Endothelial cell of umbilical vein (primary cell): ENCODE data around the gene CORO7. TPM values are rescaled to one million over a fixed set of nuclear protein-coding genes. Genes with fewer than 3 reads are reported as not detected.

Experiments
- BruUV-seq: library from RNA; stranded (reverse); fragments of 400-500 nt; replicated peaks from 2 replicates; lab custom pipeline; 2021; lab: Mats Ljungman, UMichigan
- CTCF ChIA-PET: fragments of 300-600, 350-600 bp; sonication (Branson Sonifier 250); formaldehyde crosslinking; loops from one replicate; lab custom pipeline; 2021; ENCODE audit warnings: antibody characterized with exemption, inconsistent platforms; lab: Charles Lee
- POLR2A ChIA-PET: fragments of 300-600, 350-600 bp; sonication (Branson Sonifier 250); formaldehyde crosslinking; loops from one replicate; lab custom pipeline; 2021; ENCODE audit warnings: antibody characterized with exemption, inconsistent platforms; lab: Charles Lee
- DNase-seq: peaks from one replicate; pipeline ENCODE4 v3.0.0-alpha.2; 2011; ENCODE audit warnings: low read depth, low spot score
- FAIRE-seq: peaks from 2 replicates; lab custom pipeline; 2011; peaks lifted over from hg19 to GRCh38; lab: Jason Lieb, UNC
- H2AFZ ChIP-seq: 2 replicates; pipeline ENCODE4 v1.6.0; 2012; ENCODE audit warnings: low read depth, low read length, control low read depth, inconsistent platforms
- H3K27ac ChIP-seq: 2 replicates; pipeline ENCODE4 v1.5.1; 2011; ENCODE audit warnings: low read depth, mild to moderate bottlenecking, control low read depth, low read length, moderate library complexity; ENCODE audit not compliant: insufficient read depth
- H3K27me3 ChIP-seq, 2 experiments: 2 replicates each; pipeline versions ENCODE4 v1.6.0 to v1.6.1; 2011; ENCODE audit warnings: low read length in 2 of 2, mixed read lengths in 1 of 2; ENCODE audit not compliant: control insufficient read depth in 2 of 2, insufficient read depth in 2 of 2
- H3K36me3 ChIP-seq, 2 experiments: 2 replicates in 1 of 2; 3 replicates in 1 of 2; pipeline ENCODE4 v1.5.1; 2011; ENCODE audit warnings: low read length in 2 of 2, mild to moderate bottlenecking in 1 of 2, moderate library complexity in 1 of 2; ENCODE audit not compliant: control insufficient read depth in 2 of 2, insufficient read depth in 2 of 2; ENCODE audit errors: extremely low read depth in 1 of 2
- H3K4me1 ChIP-seq: 3 replicates; pipeline ENCODE4 v1.5.1; 2011; ENCODE audit warnings: mild to moderate bottlenecking, low read length; ENCODE audit not compliant: control insufficient read depth, insufficient read depth; ENCODE audit errors: extremely low read depth
- H3K4me2 ChIP-seq: 2 replicates; pipeline ENCODE4 v1.6.1; 2011; ENCODE audit warnings: low read length, control low read depth, mixed read lengths; ENCODE audit not compliant: insufficient read depth
- H3K4me3 ChIP-seq, 3 experiments: fragments of 200-600 bp in 1 of 3; sonication (generic), shearing (Covaris generic) in 1 of 3; replicated peaks in 1 of 3; 2 replicates each; pipeline ENCODE4 v1.5.1; 2011 to 2016; ENCODE audit warnings: control low read depth in 3 of 3, low read length in 3 of 3, mild to moderate bottlenecking in 2 of 3, inconsistent platforms in 1 of 3, low read depth in 1 of 3, moderate library complexity in 1 of 3; ENCODE audit not compliant: insufficient read depth in 1 of 3
- H3K79me2 ChIP-seq: 2 replicates; pipeline ENCODE4 v1.6.0; 2012; ENCODE audit warnings: low read length, inconsistent platforms; ENCODE audit not compliant: control insufficient read depth, insufficient read depth
- H3K9ac ChIP-seq: replicated peaks from 2 replicates; pipeline ENCODE3; 2011; ENCODE audit warnings: low read length, control low read depth; ENCODE audit not compliant: insufficient read depth; ENCODE audit errors: extremely low read depth
- H3K9me1 ChIP-seq: replicated peaks from 3 replicates; pipeline ENCODE4 v1.6.0; 2011; ENCODE audit warnings: mild to moderate bottlenecking, low read length; ENCODE audit not compliant: control insufficient read depth, insufficient read depth; ENCODE audit errors: extremely low read depth
- H3K9me3 ChIP-seq: replicated peaks from 2 replicates; pipeline ENCODE4 v1.5.1; 2012; ENCODE audit warnings: low read length, inconsistent platforms; ENCODE audit not compliant: control insufficient read depth, insufficient read depth
- H4K20me1 ChIP-seq: replicated peaks from 2 replicates; pipeline ENCODE3; 2011; ENCODE audit warnings: mild to moderate bottlenecking, low read length; ENCODE audit not compliant: control insufficient read depth, insufficient read depth; ENCODE audit errors: extremely low read depth
- CTCF ChIP-seq, 2 donors: IDR thresholded peaks; 1 replicate in 1 of 2; 2 replicates in 1 of 2; pipeline ENCODE4 v1.5.1; 2011; ENCODE audit warnings: low read length in 2 of 2, mild to moderate bottlenecking in 2 of 2, moderate library complexity in 2 of 2, control low read depth in 1 of 2, inconsistent platforms in 1 of 2, low read depth in 1 of 2; ENCODE audit not compliant: insufficient read depth in 1 of 2; ENCODE audit errors: extremely low read depth in 1 of 2
- EZH2 ChIP-seq: IDR thresholded peaks from 2 replicates; pipeline ENCODE4 v1.6.1; 2012; ENCODE audit warnings: borderline replicate concordance, low read depth, mild to moderate bottlenecking, moderate library complexity, low read length, inconsistent platforms; ENCODE audit not compliant: severe bottlenecking
- FOS ChIP-seq: IDR thresholded peaks from 2 replicates; pipeline ENCODE4 v1.6.1; 2011; ENCODE audit warnings: mild to moderate bottlenecking, low read length, moderate library complexity, borderline replicate concordance; ENCODE audit not compliant: insufficient read depth
- GATA2 ChIP-seq: IDR thresholded peaks from 2 replicates; pipeline ENCODE4 v1.7.0; 2011; ENCODE audit warnings: low read depth, mild to moderate bottlenecking, moderate library complexity, mixed read lengths, low read length; ENCODE audit not compliant: insufficient read length, insufficient read depth
- JUN ChIP-seq: IDR thresholded peaks from 2 replicates; pipeline ENCODE4 v1.6.1; 2011; ENCODE audit warnings: borderline replicate concordance, low read depth; ENCODE audit not compliant: insufficient read length, insufficient read depth
- MAX ChIP-seq: IDR thresholded peaks from 2 replicates; pipeline ENCODE4 v1.6.1; 2011; ENCODE audit not compliant: insufficient read depth, insufficient read length
- MYC ChIP-seq: IDR thresholded peaks from one replicate; pipeline ENCODE4 v1.6.1; 2011; ENCODE audit warnings: mild to moderate bottlenecking, low read depth, low read length
- POLR2A ChIP-seq: IDR thresholded peaks from 2 replicates; pipeline ENCODE4 v1.6.1; 2012; ENCODE audit warnings: low read depth, mild to moderate bottlenecking, control low read depth, low read length
- POLR2AphosphoS5 ChIP-seq: IDR thresholded peaks from 2 replicates; pipeline ENCODE4 v1.6.1; 2012; ENCODE audit warnings: low read depth, mild to moderate bottlenecking, control low read depth, low read length, moderate library complexity; ENCODE audit not compliant: insufficient read depth
- dilution Hi-C: fragments of 300-500 bp; cut with MboI; formaldehyde crosslinking; loops from one replicate; pipeline ENCODE4 v1.15.0; 2019; ENCODE audit warnings: low sequenced_read_pairs; ENCODE audit not compliant: extremely low pct_ligation_motif_present
- intact Hi-C: fragments of 100-400 bp; cut with micrococcal nuclease; formaldehyde crosslinking; loops from one replicate; pipeline ENCODE4 v1.10.0; 2022
- polyA plus RNA-seq, 4 experiments: library from polyadenylated mRNA; depleted of rRNA in 3 of 4; stranded (reverse) in 3 of 4; unstranded in 1 of 4; fragments of >200 nt; gene quantifications; 2 replicates each; pipeline versions ENCODE4 v1.2.1 to v1.2.3, GENCODE V29; 2011 to 2012; ENCODE audit warnings: missing spikeins in 1 of 4
- total RNA-seq: library from RNA; stranded (reverse); gene quantifications from 2 replicates; pipeline ENCODE4 v1.2.3, GENCODE V29; 2021

The CORO7 gene
- total and polyA plus RNA-seq, 2 donors (not counting 3 experiments of a cell fraction or from before 2014, with no cell fraction given), result 42.5 to 72.3 TPM

GRCh38 chr16:4386951-4387565 lies 29.3 kb downstream of the CORO7 start:
- Histone ChIP-seq H3K9me1 (no peaks in the 10 kb centered on the region), H3K4me1 (peaks cover 22% of the 10 kb centered on the region), H3K4me3 (no peak overlapping the region), H3K4me2 (no peak overlapping the region), H3K27ac (no peak overlapping the region), H4K20me1 (no peaks in the 10 kb centered on the region), H3K9ac (no peak overlapping the region), H3K27me3 (no peaks in the 10 kb centered on the region), H3K79me2 (no peaks in the 10 kb centered on the region), H2AFZ (no peak overlapping the region), H3K9me3 (no peaks in the 10 kb centered on the region), H3K36me3 (peaks cover 0 to 18% of the 10 kb centered on the region in 2 experiments)
- no TSS peak for BruUV-seq
- CTCF ChIA-PET, result interaction anchor here (0.6 to 2.5 kb wide), 6 partner anchors 10 to 28 kb away, joined by 3 to 18 read pairs (median 4); no protein-coding TSS in a partner anchor
- DNase-seq, result no peak
- dilution Hi-C loops (no loop called here), intact Hi-C loops (no loop called here)
- POLR2A ChIA-PET, result no interaction called here
- no peak for TF ChIP-seq EZH2
- TF ChIP-seq POLR2A, result no peak
- TF ChIP-seq POLR2AphosphoS5, result no peak
- TF ChIP-seq FOS, result no peak
- no peak for TF ChIP-seq JUN
- no peak for TF ChIP-seq CTCF (IDR thresholded peaks at IDR 0.05; ENCODE audit: extremely low read depth in 1 of 2, insufficient read depth in 1 of 2, low read depth in 1 of 2, low read length in 2 of 2)
- TF ChIP-seq MAX, result no peak
- TF ChIP-seq MYC, result no peak
- no peak for TF ChIP-seq GATA2
- FAIRE-seq, result no peak
